Activated CD4-positive, alpha-beta T cell treated with anti-CD3 and anti-CD28 coated beads for 36 hours (primary cell): ENCODE data around the gene C14orf119. TPM values are rescaled to one million over a fixed set of nuclear protein-coding genes. Genes with fewer than 3 reads are reported as not detected.

Experiments used
- ATAC-seq: fragments of 200-7000 bp; cut with Tn5 transposase; one replicate; pipeline ENCODE4 v1.10.0; 2021; ENCODE audit warnings: mild to moderate bottlenecking, moderate library complexity
- CTCF ChIA-PET: fragments of 350-600 bp; sonication (Branson Sonifier 250); formaldehyde crosslinking; loops from one replicate; lab custom pipeline; 2021; ENCODE audit warnings: antibody characterized with exemption; lab: Charles Lee
- POLR2A ChIA-PET: fragments of 350-600 bp; sonication (Branson Sonifier 250); formaldehyde crosslinking; loops from one replicate; lab custom pipeline; 2021; ENCODE audit warnings: antibody characterized with exemption, inconsistent platforms; lab: Charles Lee
- DNase-seq: peaks from one replicate; pipeline ENCODE4 v3.0.0-alpha.2; 2020
- H3K27ac Mint-ChIP-seq: one replicate; pipeline ENCODE4 v1.8.0; 2021; ENCODE audit warnings: mixed read lengths
- H3K27me3 Mint-ChIP-seq: one replicate; pipeline ENCODE4 v1.8.0; 2021; ENCODE audit warnings: mixed read lengths
- H3K36me3 Mint-ChIP-seq: one replicate; pipeline ENCODE4 v1.8.0; 2021; ENCODE audit warnings: low read depth, mixed read lengths
- H3K4me1 Mint-ChIP-seq: one replicate; pipeline ENCODE4 v1.8.0; 2021; ENCODE audit warnings: mixed read lengths
- H3K4me3 Mint-ChIP-seq: one replicate; pipeline ENCODE4 v1.8.0; 2021; ENCODE audit warnings: mild to moderate bottlenecking, moderate library complexity, mixed read lengths
- H3K9me3 Mint-ChIP-seq: one replicate; pipeline ENCODE4 v1.8.0; 2021; ENCODE audit warnings: low read depth, mixed read lengths
- intact Hi-C, 2 experiments: fragments of 100-400 bp; cut with DNase I in 1 of 2; cut with micrococcal nuclease in 1 of 2; formaldehyde crosslinking; loops; one replicate each; pipeline versions ENCODE4 v1.14.2 to v1.15.1; 2022 to 2024; cut with DNase I, micrococcal nuclease
- total RNA-seq, 2 experiments: library from RNA; stranded (reverse); gene quantifications; one replicate each; pipeline ENCODE4 v1.2.3, GENCODE V29; 2021

C14orf119 gene
- total RNA-seq, 2 experiments from 2014 or later: 43.8 to 51.5 TPM

GRCh38 chr14:23055147-23055550 is 40.2 kb upstream of the C14orf119 start:
- intact Hi-C loops: loop anchor here in 1 of 2 experiments (5.0 kb wide), 1 partner anchor 48 kb away; no protein-coding TSS in a partner anchor
- no peak overlapping the region for H3K27ac Mint-ChIP-seq

GRCh38 chr14:23055621-23056144 is 39.6 kb upstream of the C14orf119 start:
- ChIA-PET POLR2A (interaction anchor here (0.5 to 1.0 kb wide), 2 partner anchors 26 to 69 kb away, joined by 3 read pairs; no protein-coding TSS in a partner anchor), CTCF (interaction anchor here (0.6 to 19.3 kb wide), 15 partner anchors 13 to 131 kb away, joined by 3 to 751 read pairs (median 5); partner anchors contain the start of genes ACIN1, AJUBA, C14orf119 and PRMT5)
- peaks cover 15% of the 10 kb centered on the region for H3K4me1 Mint-ChIP-seq
- H3K27me3 Mint-ChIP-seq: no peaks in the 10 kb centered on the region
- no peak overlapping the region for H3K4me3 Mint-ChIP-seq
- intact Hi-C loops: loop anchor here (1.0 to 5.0 kb wide), 3 partner anchors 20 to 127 kb away; partner anchors contain the start of gene PRMT5 (in 1 of the 2)
- peaks cover 15% of the 10 kb centered on the region for H3K36me3 Mint-ChIP-seq
- no peak for DNase-seq
- ATAC-seq: no peak
- H3K27ac Mint-ChIP-seq: no peak overlapping the region
- H3K9me3 Mint-ChIP-seq: no peaks in the 10 kb centered on the region

More at GRCh38 chr14:23055147-23055550, 40.2 kb upstream of the C14orf119 start:
- Mint-ChIP-seq H3K9me3 (no peaks in the 10 kb centered on the region), H3K27me3 (no peaks in the 10 kb centered on the region), H3K36me3 (peaks cover 11% of the 10 kb centered on the region), H3K4me1 (peaks cover 15% of the 10 kb centered on the region), H3K4me3 (no peak overlapping the region)
- ATAC-seq (no peak), DNase-seq (no peak)
- ChIA-PET POLR2A (interaction anchor here (0.5 to 1.0 kb wide), 2 partner anchors 26 to 69 kb away, joined by 3 read pairs; no protein-coding TSS in a partner anchor), CTCF (interaction anchor here (0.6 to 19.3 kb wide), 15 partner anchors 11 to 131 kb away, joined by 3 to 751 read pairs (median 5); partner anchors contain the start of genes ACIN1, AJUBA, C14orf119 and PRMT5)

GRCh38 chr14:23056145-23056955 is 39.0 kb upstream of the C14orf119 start:
- H3K27me3 Mint-ChIP-seq: no peaks in the 10 kb centered on the region
- CTCF ChIA-PET: interaction anchor here (0.6 to 19.3 kb wide), 14 partner anchors 12 to 486 kb away, joined by 3 to 751 read pairs (median 4); partner anchors contain the start of genes AJUBA and HAUS4
- POLR2A ChIA-PET: interaction anchor here (1.0 kb wide), 1 partner anchor 70 kb away, joined by 3 read pairs; no protein-coding TSS in a partner anchor
- peaks cover 15% of the 10 kb centered on the region for H3K4me1 Mint-ChIP-seq
- peak overlapping the region; percentile 49 for H3K4me3 Mint-ChIP-seq
- no peaks in the 10 kb centered on the region for H3K9me3 Mint-ChIP-seq
- ATAC-seq: peak; percentile 61
- H3K27ac Mint-ChIP-seq: peak overlapping the region; percentile 2
- intact Hi-C loops: loop anchor here (1.0 to 5.0 kb wide), 3 partner anchors 21 to 128 kb away; partner anchors contain the start of gene PRMT5 (in 1 of the 2)
- H3K36me3 Mint-ChIP-seq: peaks cover 21% of the 10 kb centered on the region
- peak; percentile 80 for DNase-seq

GRCh38 chr14:23056956-23057756 is 38.1 kb upstream of the C14orf119 start, which contains the start of gene CDH24:
CDH24 (minus strand) TSS chr14:23057520; CDS start chr14:23055733, 1,787 bp downstream.
- Mint-ChIP-seq H3K4me3 (peak within 1 kb of the TSS; percentile 74), H3K4me1 (peaks cover 15% of the 10 kb centered on the region), H3K27ac (peak within 1 kb of the TSS; percentile 2), H3K9me3 (no peaks in the 10 kb centered on the region), H3K27me3 (no peaks in the 10 kb centered on the region), H3K36me3 (peaks cover 24% of the 10 kb centered on the region)
- POLR2A ChIA-PET: interaction anchor here (0.6 to 1.4 kb wide), 5 partner anchors 14 to 70 kb away, joined by 3 to 13 read pairs (median 3); partner anchors contain the start of genes ACIN1 and C14orf119
- DNase-seq (peak; percentile 84), ATAC-seq (peak; percentile 68)
- intact Hi-C loops: loop anchor here (1.0 to 5.0 kb wide), 4 partner anchors 22 to 128 kb away; partner anchors contain the start of gene PRMT5 (in 1 of the 2)
- CTCF ChIA-PET: interaction anchor here (0.5 to 19.3 kb wide), 47 partner anchors 10 to 1089 kb away, joined by 3 to 751 read pairs (median 4); partner anchors contain the start of genes AJUBA, HAUS4, PRMT5 and PSMB11

- Mint-ChIP-seq H3K9me3 (no peaks in the 10 kb centered on the region), H3K36me3 (peaks cover 33% of the 10 kb centered on the region), H3K27me3 (no peaks in the 10 kb centered on the region), H3K4me3 (peak overlapping the region; percentile 74), H3K27ac (no peak overlapping the region), H3K4me1 (peaks cover 15% of the 10 kb centered on the region)
- DNase-seq (peak; percentile 93), ATAC-seq (peak; percentile 81)
- intact Hi-C loops: loop anchor here (1.0 to 5.0 kb wide), 7 partner anchors 51 to 129 kb away; partner anchors contain the start of gene PRMT5 (in 1 of the 2)
- POLR2A ChIA-PET: interaction anchor here (0.6 to 1.4 kb wide), 9 partner anchors 10 to 142 kb away, joined by 3 to 13 read pairs (median 3); partner anchors contain the start of genes ACIN1 and C14orf119
- CTCF ChIA-PET: interaction anchor here (0.5 to 19.3 kb wide), 50 partner anchors 8 to 1088 kb away, joined by 3 to 751 read pairs (median 4); partner anchors contain the start of genes AJUBA, HAUS4, PRMT5 and PSMB11
Measured at GRCh38 chr14:23057757-23058653, 37.3 kb upstream of the C14orf119 start.

- H3K27me3 Mint-ChIP-seq: no peaks in the 10 kb centered on the region
- no peaks in the 10 kb centered on the region for H3K9me3 Mint-ChIP-seq
- no peak overlapping the region for H3K27ac Mint-ChIP-seq
- ATAC-seq (no peak), DNase-seq (no peak)
- H3K4me3 Mint-ChIP-seq: no peak overlapping the region
- peaks cover 15% of the 10 kb centered on the region for H3K4me1 Mint-ChIP-seq
- intact Hi-C loops: loop anchor here (1.0 to 5.0 kb wide), 5 partner anchors 52 to 73 kb away; no protein-coding TSS in a partner anchor
- ChIA-PET POLR2A (interaction anchor here (0.6 to 1.4 kb wide), 8 partner anchors 9 to 143 kb away, joined by 3 to 13 read pairs (median 4); no protein-coding TSS in a partner anchor), CTCF (interaction anchor here (0.6 to 19.3 kb wide), 36 partner anchors 9 to 141 kb away, joined by 3 to 751 read pairs (median 5); partner anchors contain the start of genes AJUBA, HAUS4 and PRMT5)
- peaks cover 42% of the 10 kb centered on the region for H3K36me3 Mint-ChIP-seq
Measured at GRCh38 chr14:23058654-23059504, 36.4 kb upstream of the C14orf119 start.

GRCh38 chr14:23060536-23061260 is 34.6 kb upstream of the C14orf119 start:
- Mint-ChIP-seq H3K4me1 (peaks cover 17% of the 10 kb centered on the region), H3K4me3 (no peak overlapping the region), H3K27me3 (no peaks in the 10 kb centered on the region), H3K27ac (no peak overlapping the region), H3K36me3 (peaks cover 56% of the 10 kb centered on the region), H3K9me3 (no peaks in the 10 kb centered on the region)
- CTCF ChIA-PET: interaction anchor here (0.6 to 19.3 kb wide), 12 partner anchors 8 to 144 kb away, joined by 3 to 751 read pairs (median 4); partner anchors contain the start of gene AJUBA
- POLR2A ChIA-PET: interaction anchor here (0.6 kb wide), 1 partner anchor 19 kb away, joined by 6 read pairs; no protein-coding TSS in a partner anchor
- intact Hi-C loops: no loop called here
- DNase-seq (no peak), ATAC-seq (no peak)

- ChIA-PET POLR2A (no interaction called here), CTCF (interaction anchor here (0.6 to 19.3 kb wide), 12 partner anchors 9 to 165 kb away, joined by 3 to 751 read pairs (median 4); partner anchors contain the start of genes ACIN1, AJUBA and C14orf119)
- H3K4me3 Mint-ChIP-seq: no peak overlapping the region
- H3K36me3 Mint-ChIP-seq: peaks cover 67% of the 10 kb centered on the region
- DNase-seq: no peak
- H3K27ac Mint-ChIP-seq: no peak overlapping the region
- ATAC-seq: no peak
- no peaks in the 10 kb centered on the region for H3K9me3 Mint-ChIP-seq
- H3K27me3 Mint-ChIP-seq: no peaks in the 10 kb centered on the region
- H3K4me1 Mint-ChIP-seq: peaks cover 10% of the 10 kb centered on the region
- intact Hi-C loops: no loop called here
Measured at GRCh38 chr14:23062002-23062401, 33.3 kb upstream of the C14orf119 start.
